ENCODE measurements around the gene PJVK.
"Not testable (repeated sequence)": the region's sequence is repeated elsewhere in the genome, so short reads cannot be mapped to it uniquely, and the experiment has no call there.

The PJVK gene

DNA sequence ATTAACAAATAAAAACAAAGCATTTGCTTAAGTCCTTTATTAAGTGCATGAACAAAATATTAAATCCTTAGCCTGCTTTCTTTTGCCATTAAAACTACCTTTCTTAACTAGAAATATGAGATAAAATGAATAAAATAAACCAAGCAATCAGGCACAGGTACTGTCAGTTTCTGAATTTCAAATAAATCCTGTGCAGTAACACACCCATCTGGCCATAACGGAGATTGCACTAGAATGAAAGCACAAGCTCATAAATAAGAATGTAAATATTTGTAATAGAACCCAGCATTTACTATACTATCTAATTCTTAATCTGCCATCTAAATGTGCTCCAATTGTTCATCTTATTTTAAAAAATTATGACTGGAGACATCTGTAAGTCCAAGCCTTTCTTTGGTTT lies 32.1 kb upstream of the PJVK start:
- DNase-seq: peak; percentile 42 to 56 (median 56)
- Histone ChIP-seq H3K9me3 (ENCODE audit: control extremely low read depth in 1 of 5, control insufficient read depth in 4 of 5, insufficient read depth in 2 of 5, low read depth in 1 of 5, low read length in 4 of 5) (peaks cover 0 to 9% (median 1%) of the 10 kb centered on the region in 5 experiments), H3K36me3 (ENCODE audit: control insufficient read depth in 4 of 4, insufficient read depth in 4 of 4, low read length in 3 of 4) (peaks cover 7 to 26% (median 18%) of the 10 kb centered on the region in 4 experiments), H3K27me3 (replicated peaks in 2 of 5; ENCODE audit: control insufficient read depth in 4 of 5, insufficient read depth in 5 of 5, low read length in 4 of 5) (no peaks in the 10 kb centered on the region), H3K27ac (ENCODE audit: insufficient read depth in 1 of 2, low read depth in 1 of 2, low read length in 2 of 2, poor library complexity in 1 of 2, severe bottlenecking in 2 of 2) (no peak overlapping the region), H3K4me3 (ENCODE audit: control insufficient read depth in 1 of 7, extremely low read depth in 1 of 7, insufficient read depth in 4 of 7, low read depth in 2 of 7, low read length in 6 of 7) (no peak overlapping the region), H3K4me1 (ENCODE audit: control extremely low read depth in 1 of 4, control insufficient read depth in 4 of 4, insufficient read depth in 4 of 4, low read length in 3 of 4) (peaks cover 4 to 12% (median 9%) of the 10 kb centered on the region in 4 experiments)
- ChIA-PET POLR2A (no interaction called here), CTCF (interaction anchor here (0.8 to 13.7 kb wide), 13 partner anchors 10 to 313 kb away, joined by 3 to 278 read pairs (median 5); partner anchors contain the start of gene RBM45)
- WGBS (ENCODE audit: insufficient coverage): no CpG with 5 or more reads among the region's 1 CpG

DNA sequence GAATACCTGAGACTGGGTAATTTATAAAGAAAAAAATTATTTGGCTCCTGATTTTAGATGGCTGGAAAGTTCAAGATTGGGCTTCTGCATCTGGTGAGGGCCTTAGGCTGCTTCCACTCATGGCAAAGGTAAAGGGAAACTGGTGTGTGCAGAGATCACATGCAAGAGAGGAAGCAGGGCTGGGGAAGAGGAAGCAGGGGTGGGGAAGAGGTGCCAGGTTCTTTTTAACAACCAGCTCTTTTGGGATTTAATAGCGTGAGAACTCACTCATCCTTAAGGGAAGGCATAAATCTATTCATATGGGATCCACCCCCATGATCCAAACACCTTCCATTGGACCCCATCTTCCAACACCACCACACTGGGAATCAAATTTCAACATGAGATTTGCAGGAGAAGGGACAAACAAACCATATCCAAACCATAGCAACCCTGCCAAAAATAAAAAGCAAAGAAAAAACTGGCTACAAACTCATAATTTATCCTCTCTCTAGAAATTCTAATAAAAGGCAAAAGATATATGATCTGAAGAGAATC lies 30.6 kb upstream of the PJVK start:
- H3K9me3 ChIP-seq (ENCODE audit: control extremely low read depth in 1 of 5, control insufficient read depth in 4 of 5, insufficient read depth in 2 of 5, low read depth in 1 of 5, low read length in 4 of 5): peaks cover 0 to 20% (median 3%) of the 10 kb centered on the region in 5 experiments
- H3K4me3 ChIP-seq (ENCODE audit: control insufficient read depth in 1 of 7, extremely low read depth in 1 of 7, insufficient read depth in 4 of 7, low read depth in 2 of 7, low read length in 6 of 7): no peak overlapping the region
- no peak overlapping the region for H3K27ac ChIP-seq (ENCODE audit: insufficient read depth in 1 of 2, low read depth in 1 of 2, low read length in 2 of 2, poor library complexity in 1 of 2, severe bottlenecking in 2 of 2)
- H3K27me3 ChIP-seq (replicated peaks in 2 of 5; ENCODE audit: control insufficient read depth in 4 of 5, insufficient read depth in 5 of 5, low read length in 4 of 5): no peaks in the 10 kb centered on the region
- ChIA-PET CTCF (interaction anchor here (0.6 to 13.7 kb wide), 7 partner anchors 8 to 291 kb away, joined by 3 to 278 read pairs (median 4); no protein-coding TSS in a partner anchor), POLR2A (no interaction called here)
- H3K4me1 ChIP-seq (ENCODE audit: control extremely low read depth in 1 of 4, control insufficient read depth in 4 of 4, insufficient read depth in 4 of 4, low read length in 3 of 4): peaks cover 0 to 5% (median 1%) of the 10 kb centered on the region in 4 experiments
- H3K36me3 ChIP-seq (ENCODE audit: control insufficient read depth in 4 of 4, insufficient read depth in 4 of 4, low read length in 3 of 4): peaks cover 7 to 26% (median 20%) of the 10 kb centered on the region in 4 experiments
- no peak for DNase-seq
- no CpG with 5 or more reads among the region's 1 CpG for WGBS (ENCODE audit: insufficient coverage)

DNA sequence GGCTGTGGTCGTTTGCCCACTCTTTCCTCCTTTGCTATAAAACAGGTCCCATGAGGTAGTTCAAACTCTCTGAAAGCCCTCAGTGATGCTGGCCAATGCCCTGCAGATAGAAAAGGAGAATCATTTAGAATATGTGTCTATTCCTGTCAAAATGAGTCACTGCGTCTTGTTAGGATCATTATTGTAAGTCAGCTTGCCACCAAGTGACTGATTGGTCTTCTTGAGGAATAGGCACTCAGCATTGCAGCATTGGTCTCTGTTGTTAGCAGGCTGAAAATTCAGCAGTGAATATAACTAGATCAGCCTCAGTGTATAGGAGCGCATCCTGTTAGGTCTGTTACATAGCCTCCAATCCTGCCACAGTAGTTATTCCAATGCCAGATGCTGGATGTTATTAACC lies 29.1 kb upstream of the PJVK start:
- peaks cover 14 to 38% (median 30%) of the 10 kb centered on the region in 4 experiments for H3K36me3 ChIP-seq (ENCODE audit: control insufficient read depth in 4 of 4, insufficient read depth in 4 of 4, low read length in 3 of 4)
- H3K27me3 ChIP-seq (replicated peaks in 2 of 5; ENCODE audit: control insufficient read depth in 4 of 5, insufficient read depth in 5 of 5, low read length in 4 of 5): no peaks in the 10 kb centered on the region
- 96% methylated on average over 2 of the region's 3 CpGs for WGBS (ENCODE audit: insufficient coverage)
- CTCF ChIA-PET: interaction anchor here (1.0 to 13.7 kb wide), 2 partner anchors 8 to 24 kb away, joined by 3 to 278 read pairs; no protein-coding TSS in a partner anchor
- POLR2A ChIA-PET: no interaction called here
- no peak overlapping the region for H3K27ac ChIP-seq (ENCODE audit: insufficient read depth in 1 of 2, low read depth in 1 of 2, low read length in 2 of 2, poor library complexity in 1 of 2, severe bottlenecking in 2 of 2)
- H3K4me1 ChIP-seq (ENCODE audit: control extremely low read depth in 1 of 4, control insufficient read depth in 4 of 4, insufficient read depth in 4 of 4, low read length in 3 of 4): peaks cover 0 to 5% (median 0%) of the 10 kb centered on the region in 4 experiments
- no peak for DNase-seq
- peaks cover 2 to 30% (median 5%) of the 10 kb centered on the region in 5 experiments for H3K9me3 ChIP-seq (ENCODE audit: control extremely low read depth in 1 of 5, control insufficient read depth in 4 of 5, insufficient read depth in 2 of 5, low read depth in 1 of 5, low read length in 4 of 5)
- H3K4me3 ChIP-seq (ENCODE audit: control insufficient read depth in 1 of 7, extremely low read depth in 1 of 7, insufficient read depth in 4 of 7, low read depth in 2 of 7, low read length in 6 of 7): no peak overlapping the region

DNA sequence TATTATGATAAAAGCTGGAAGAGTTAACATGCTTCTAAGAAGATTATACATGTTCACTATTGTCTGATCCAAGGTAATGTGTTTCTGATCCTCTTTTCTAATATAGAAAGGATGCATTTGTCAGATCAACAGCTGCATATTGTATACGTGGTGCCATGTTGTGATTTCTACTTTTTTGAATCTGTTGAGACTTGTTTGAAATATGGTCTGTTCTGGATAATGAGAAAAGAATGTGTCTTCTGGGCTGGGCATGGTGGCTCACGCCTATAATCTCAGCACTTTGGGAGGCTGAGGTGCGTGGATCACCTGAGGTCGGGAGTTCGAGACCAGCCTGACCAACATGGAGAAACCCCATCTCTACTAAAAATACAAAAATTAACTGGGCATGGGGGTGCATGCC lies 27.4 kb upstream of the PJVK start:
- WGBS (ENCODE audit: insufficient coverage): 100% methylated on average over 3 of the region's 5 CpGs
- DNase-seq; POLR2A ChIA-PET; H3K4me3 ChIP-seq (ENCODE audit: control insufficient read depth in 1 of 7, extremely low read depth in 1 of 7, insufficient read depth in 4 of 7, low read depth in 2 of 7, low read length in 6 of 7); H3K4me1 ChIP-seq (ENCODE audit: control extremely low read depth in 1 of 4, control insufficient read depth in 4 of 4, insufficient read depth in 4 of 4, low read length in 3 of 4); H3K27ac ChIP-seq (ENCODE audit: insufficient read depth in 1 of 2, low read depth in 1 of 2, low read length in 2 of 2, poor library complexity in 1 of 2, severe bottlenecking in 2 of 2); H3K27me3 ChIP-seq (replicated peaks in 2 of 5; ENCODE audit: control insufficient read depth in 4 of 5, insufficient read depth in 5 of 5, low read length in 4 of 5): not testable (repeated sequence)
- CTCF ChIA-PET: interaction anchor here (1.2 to 13.7 kb wide), 2 partner anchors 9 to 25 kb away, joined by 5 to 278 read pairs; no protein-coding TSS in a partner anchor
- peaks cover 2 to 30% (median 5%) of the 10 kb centered on the region in 5 experiments for H3K9me3 ChIP-seq (ENCODE audit: control extremely low read depth in 1 of 5, control insufficient read depth in 4 of 5, insufficient read depth in 2 of 5, low read depth in 1 of 5, low read length in 4 of 5)
- H3K36me3 ChIP-seq (ENCODE audit: control insufficient read depth in 4 of 4, insufficient read depth in 4 of 4, low read length in 3 of 4): peaks cover 11 to 53% (median 40%) of the 10 kb centered on the region in 4 experiments

DNA sequence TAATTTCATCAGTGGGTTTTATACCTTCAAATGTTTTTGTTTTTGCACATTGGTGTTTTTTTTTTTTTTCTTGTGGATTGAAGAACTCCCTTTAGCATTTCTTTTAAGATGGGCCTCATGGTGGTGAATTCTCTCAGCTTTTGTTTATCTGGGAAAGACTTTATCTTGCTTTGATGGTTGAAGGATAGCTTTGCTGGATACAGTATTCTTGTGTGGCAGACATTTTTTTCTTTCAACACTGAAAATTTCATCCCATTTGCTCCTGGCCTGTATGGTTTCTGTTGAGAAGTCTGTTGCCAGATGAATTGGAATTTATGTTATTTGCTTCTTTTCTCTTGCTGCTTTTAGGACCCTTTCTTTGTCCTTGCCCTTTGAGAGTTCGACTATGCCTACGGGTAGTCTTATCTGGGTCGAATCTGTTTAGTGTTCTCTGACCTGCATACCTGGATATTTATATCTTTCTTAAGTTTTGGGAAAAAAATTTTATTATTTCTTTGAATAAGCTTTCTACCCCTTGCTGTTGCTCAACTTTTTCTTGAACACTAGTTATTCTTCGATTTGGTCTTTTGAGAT lies 25.8 kb upstream of the PJVK start:
- POLR2A ChIA-PET: no interaction called here
- no peak for DNase-seq
- peaks cover 18 to 68% (median 54%) of the 10 kb centered on the region in 4 experiments for H3K36me3 ChIP-seq (ENCODE audit: control insufficient read depth in 4 of 4, insufficient read depth in 4 of 4, low read length in 3 of 4)
- H3K4me1 ChIP-seq (ENCODE audit: control extremely low read depth in 1 of 4, control insufficient read depth in 4 of 4, insufficient read depth in 4 of 4, low read length in 3 of 4): peaks cover 0 to 4% (median 0%) of the 10 kb centered on the region in 4 experiments
- no CpG with 5 or more reads among the region's 4 CpGs for WGBS (ENCODE audit: insufficient coverage)
- CTCF ChIA-PET: interaction anchor here (4.2 kb wide), 1 partner anchor 11 kb away, joined by 20 read pairs; no protein-coding TSS in a partner anchor
- peaks cover 2 to 30% (median 5%) of the 10 kb centered on the region in 5 experiments for H3K9me3 ChIP-seq (ENCODE audit: control extremely low read depth in 1 of 5, control insufficient read depth in 4 of 5, insufficient read depth in 2 of 5, low read depth in 1 of 5, low read length in 4 of 5)
- no peaks in the 10 kb centered on the region for H3K27me3 ChIP-seq (replicated peaks in 2 of 5; ENCODE audit: control insufficient read depth in 4 of 5, insufficient read depth in 5 of 5, low read length in 4 of 5)
- no peak overlapping the region for H3K27ac ChIP-seq (ENCODE audit: insufficient read depth in 1 of 2, low read depth in 1 of 2, low read length in 2 of 2, poor library complexity in 1 of 2, severe bottlenecking in 2 of 2)
- no peak overlapping the region for H3K4me3 ChIP-seq (ENCODE audit: control insufficient read depth in 1 of 7, extremely low read depth in 1 of 7, insufficient read depth in 4 of 7, low read depth in 2 of 7, low read length in 6 of 7)

DNA sequence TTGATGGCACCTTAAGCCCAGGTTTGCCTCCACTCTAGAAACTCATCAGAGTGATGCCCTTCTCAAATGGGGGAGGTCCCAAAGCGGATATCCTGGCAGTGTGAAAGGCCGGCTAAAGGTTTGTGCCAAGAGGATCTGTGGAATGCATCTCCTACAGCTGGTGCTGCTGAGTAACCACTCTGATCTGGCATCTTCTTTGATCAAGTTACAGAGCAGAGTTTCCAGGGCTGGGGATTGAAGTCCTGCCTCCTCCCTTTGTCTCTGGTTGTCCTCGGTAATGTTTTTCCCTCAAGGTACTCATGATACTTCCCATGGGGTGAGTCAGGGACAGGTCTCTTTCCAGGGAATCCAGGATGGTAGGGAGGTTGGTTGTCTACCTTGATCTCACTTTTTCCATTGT lies 24.8 kb upstream of the PJVK start:
- POLR2A ChIA-PET: no interaction called here
- Histone ChIP-seq H3K9me3 (ENCODE audit: control extremely low read depth in 1 of 5, control insufficient read depth in 4 of 5, insufficient read depth in 2 of 5, low read depth in 1 of 5, low read length in 4 of 5) (peaks cover 2 to 30% (median 5%) of the 10 kb centered on the region in 5 experiments), H3K4me3 (ENCODE audit: control insufficient read depth in 1 of 7, extremely low read depth in 1 of 7, insufficient read depth in 4 of 7, low read depth in 2 of 7, low read length in 6 of 7) (no peak overlapping the region), H3K27me3 (replicated peaks in 2 of 5; ENCODE audit: control insufficient read depth in 4 of 5, insufficient read depth in 5 of 5, low read length in 4 of 5) (no peaks in the 10 kb centered on the region), H3K27ac (ENCODE audit: insufficient read depth in 1 of 2, low read depth in 1 of 2, low read length in 2 of 2, poor library complexity in 1 of 2, severe bottlenecking in 2 of 2) (no peak overlapping the region), H3K4me1 (ENCODE audit: control extremely low read depth in 1 of 4, control insufficient read depth in 4 of 4, insufficient read depth in 4 of 4, low read length in 3 of 4) (no peaks in the 10 kb centered on the region), H3K36me3 (ENCODE audit: control insufficient read depth in 4 of 4, insufficient read depth in 4 of 4, low read length in 3 of 4) (peaks cover 17 to 74% (median 58%) of the 10 kb centered on the region in 4 experiments)
- no peak for DNase-seq
- CTCF ChIA-PET: interaction anchor here (4.2 kb wide), 1 partner anchor 13 kb away, joined by 20 read pairs; no protein-coding TSS in a partner anchor
- WGBS (ENCODE audit: insufficient coverage): 97% methylated on average over 3 of the region's 3 CpGs

DNA sequence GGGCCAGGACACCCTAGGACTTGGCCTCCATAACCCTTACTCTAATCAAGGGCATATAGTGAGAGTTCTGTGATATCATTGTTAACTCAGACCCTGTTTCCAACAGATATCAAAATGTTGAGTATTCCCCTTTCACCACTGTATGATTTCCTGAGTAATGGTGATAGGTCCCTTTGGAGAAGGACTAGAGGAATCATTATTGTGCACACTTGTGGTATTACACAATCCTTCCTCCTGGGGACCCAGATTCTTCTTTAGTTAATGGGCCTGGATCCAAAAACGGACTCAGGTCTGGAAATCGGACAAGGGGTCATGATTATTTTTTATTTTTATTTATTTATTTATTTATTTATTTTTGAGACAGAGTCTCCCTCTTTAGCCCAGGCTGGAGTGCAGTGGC lies 23.7 kb upstream of the PJVK start:
- Histone ChIP-seq H3K27me3 (replicated peaks in 2 of 5; ENCODE audit: control insufficient read depth in 4 of 5, insufficient read depth in 5 of 5, low read length in 4 of 5) (no peaks in the 10 kb centered on the region), H3K27ac (ENCODE audit: insufficient read depth in 1 of 2, low read depth in 1 of 2, low read length in 2 of 2, poor library complexity in 1 of 2, severe bottlenecking in 2 of 2) (no peak overlapping the region), H3K9me3 (ENCODE audit: control extremely low read depth in 1 of 5, control insufficient read depth in 4 of 5, insufficient read depth in 2 of 5, low read depth in 1 of 5, low read length in 4 of 5) (peaks cover 2 to 26% (median 5%) of the 10 kb centered on the region in 5 experiments), H3K4me3 (ENCODE audit: control insufficient read depth in 1 of 7, extremely low read depth in 1 of 7, insufficient read depth in 4 of 7, low read depth in 2 of 7, low read length in 6 of 7) (no peak overlapping the region), H3K36me3 (ENCODE audit: control insufficient read depth in 4 of 4, insufficient read depth in 4 of 4, low read length in 3 of 4) (peaks cover 20 to 78% (median 56%) of the 10 kb centered on the region in 4 experiments), H3K4me1 (ENCODE audit: control extremely low read depth in 1 of 4, control insufficient read depth in 4 of 4, insufficient read depth in 4 of 4, low read length in 3 of 4) (no peaks in the 10 kb centered on the region)
- WGBS (ENCODE audit: insufficient coverage): no CpG with 5 or more reads among the region's 2 CpGs
- DNase-seq: no peak
- ChIA-PET POLR2A (no interaction called here), CTCF (interaction anchor here (1.5 to 4.2 kb wide), 4 partner anchors 9 to 30 kb away, joined by 3 to 20 read pairs (median 6); no protein-coding TSS in a partner anchor)

Measured in common myeloid progenitor, CD34-positive (primary cell).